ENCODE data around the gene GFER.

The GFER gene

GRCh38 chr16:1964506-1965395 lies 19.2 kb upstream of the GFER start, which contains the start of gene RPS2:
Gene RPS2, minus strand, starts transcription at chr16:1964826. Its CDS starts 201 bp downstream, at chr16:1964625.
- Histone ChIP-seq H3K9me3 (ENCODE audit: control insufficient read depth in 1 of 2, low read length in 2 of 2) (no peaks in the 10 kb centered on the region), H3K4me1 (ENCODE audit: control insufficient read depth in 1 of 2, insufficient read depth in 2 of 2, low read length in 2 of 2) (peaks cover 24 to 38% of the 10 kb centered on the region in 2 donors), H3K27me3 (ENCODE audit: control insufficient read depth in 1 of 2, insufficient read depth in 2 of 2, low read length in 2 of 2) (no peaks in the 10 kb centered on the region), H3K36me3 (ENCODE audit: control insufficient read depth in 1 of 2, insufficient read depth in 2 of 2, low read length in 2 of 2) (peaks cover 8 to 26% of the 10 kb centered on the region in 2 donors), H3K27ac (ENCODE audit: low read depth, low read length) (peak within 1 kb of the TSS; percentile 95), H3K9ac (ENCODE audit: low read depth in 1 of 2, low read length in 2 of 2) (peak within 1 kb of the TSS; percentile 88 to 94), H3K4me3 (ENCODE audit: low read depth in 1 of 2, low read length in 2 of 2) (peak within 1 kb of the TSS; percentile 87 to 94)

- H3K36me3 ChIP-seq (ENCODE audit: control insufficient read depth in 1 of 2, insufficient read depth in 2 of 2, low read length in 2 of 2): peaks cover 8 to 26% of the 10 kb centered on the region in 2 donors
- H3K9me3 ChIP-seq (ENCODE audit: control insufficient read depth in 1 of 2, low read length in 2 of 2): no peaks in the 10 kb centered on the region
- peaks cover 21 to 34% of the 10 kb centered on the region in 2 donors for H3K4me1 ChIP-seq (ENCODE audit: control insufficient read depth in 1 of 2, insufficient read depth in 2 of 2, low read length in 2 of 2)
- peak overlapping the region; percentile 88 to 94 for H3K9ac ChIP-seq (ENCODE audit: low read depth in 1 of 2, low read length in 2 of 2)
- peak overlapping the region; percentile 87 to 94 for H3K4me3 ChIP-seq (ENCODE audit: low read depth in 1 of 2, low read length in 2 of 2)
- no peaks in the 10 kb centered on the region for H3K27me3 ChIP-seq (ENCODE audit: control insufficient read depth in 1 of 2, insufficient read depth in 2 of 2, low read length in 2 of 2)
- peak overlapping the region; percentile 95 for H3K27ac ChIP-seq (ENCODE audit: low read depth, low read length)
Measured at GRCh38 chr16:1965396-1966001, 18.5 kb upstream of the GFER start.

- H3K9ac ChIP-seq (ENCODE audit: low read depth in 1 of 2, low read length in 2 of 2): peak within 1 kb of the TSS; percentile 88 to 94
- H3K9me3 ChIP-seq (ENCODE audit: control insufficient read depth in 1 of 2, low read length in 2 of 2): no peaks in the 10 kb centered on the region
- H3K4me1 ChIP-seq (ENCODE audit: control insufficient read depth in 1 of 2, insufficient read depth in 2 of 2, low read length in 2 of 2): peaks cover 13 to 32% of the 10 kb centered on the region in 2 donors
- H3K4me3 ChIP-seq (ENCODE audit: low read depth in 1 of 2, low read length in 2 of 2): peak within 1 kb of the TSS; percentile 87 to 94
- no peaks in the 10 kb centered on the region for H3K27me3 ChIP-seq (ENCODE audit: control insufficient read depth in 1 of 2, insufficient read depth in 2 of 2, low read length in 2 of 2)
- peaks cover 5 to 20% of the 10 kb centered on the region in 2 donors for H3K36me3 ChIP-seq (ENCODE audit: control insufficient read depth in 1 of 2, insufficient read depth in 2 of 2, low read length in 2 of 2)
- no peak within 1 kb of the TSS for H3K27ac ChIP-seq (ENCODE audit: low read depth, low read length)
Measured at GRCh38 chr16:1966460-1966859, 17.5 kb upstream of the GFER start, which contains the start of gene RNF151. Gene RNF151, plus strand, starts transcription at chr16:1966856. Its CDS starts 26 bp downstream, at chr16:1966882.

GRCh38 chr16:1968146-1968953 lies 15.6 kb upstream of the GFER start:
- H3K27ac ChIP-seq (ENCODE audit: low read depth, low read length): no peak overlapping the region
- no peaks in the 10 kb centered on the region for H3K9me3 ChIP-seq (ENCODE audit: control insufficient read depth in 1 of 2, low read length in 2 of 2)
- H3K9ac ChIP-seq (ENCODE audit: low read depth in 1 of 2, low read length in 2 of 2): no peak overlapping the region
- H3K4me1 ChIP-seq (ENCODE audit: control insufficient read depth in 1 of 2, insufficient read depth in 2 of 2, low read length in 2 of 2): peaks cover 15 to 33% of the 10 kb centered on the region in 2 donors
- no peaks in the 10 kb centered on the region for H3K27me3 ChIP-seq (ENCODE audit: control insufficient read depth in 1 of 2, insufficient read depth in 2 of 2, low read length in 2 of 2)
- peaks cover 0 to 5% of the 10 kb centered on the region in 2 donors for H3K36me3 ChIP-seq (ENCODE audit: control insufficient read depth in 1 of 2, insufficient read depth in 2 of 2, low read length in 2 of 2)
- no peak overlapping the region for H3K4me3 ChIP-seq (ENCODE audit: low read depth in 1 of 2, low read length in 2 of 2)

GRCh38 chr16:1971796-1972489 lies 12.1 kb upstream of the GFER start, which contains the start of gene TBL3:
Gene TBL3, plus strand, starts transcription at chr16:1972053. Its CDS starts 112 bp downstream, at chr16:1972165.
- Histone ChIP-seq H3K36me3 (ENCODE audit: control insufficient read depth in 1 of 2, insufficient read depth in 2 of 2, low read length in 2 of 2) (peaks cover 13 to 29% of the 10 kb centered on the region in 2 donors), H3K4me3 (ENCODE audit: low read depth in 1 of 2, low read length in 2 of 2) (peak within 1 kb of the TSS; percentile 89 to 90), H3K27me3 (ENCODE audit: control insufficient read depth in 1 of 2, insufficient read depth in 2 of 2, low read length in 2 of 2) (peaks cover 0 to 3% of the 10 kb centered on the region in 2 donors), H3K9me3 (ENCODE audit: control insufficient read depth in 1 of 2, low read length in 2 of 2) (no peaks in the 10 kb centered on the region), H3K27ac (ENCODE audit: low read depth, low read length) (peak within 1 kb of the TSS; percentile 96), H3K9ac (ENCODE audit: low read depth in 1 of 2, low read length in 2 of 2) (peak within 1 kb of the TSS; percentile 92 to 96), H3K4me1 (ENCODE audit: control insufficient read depth in 1 of 2, insufficient read depth in 2 of 2, low read length in 2 of 2) (peaks cover 4 to 15% of the 10 kb centered on the region in 2 donors)

GRCh38 chr16:1972490-1972877 lies 11.5 kb upstream of the GFER start:
- Histone ChIP-seq H3K4me1 (ENCODE audit: control insufficient read depth in 1 of 2, insufficient read depth in 2 of 2, low read length in 2 of 2) (peaks cover 4 to 15% of the 10 kb centered on the region in 2 donors), H3K9me3 (ENCODE audit: control insufficient read depth in 1 of 2, low read length in 2 of 2) (no peaks in the 10 kb centered on the region), H3K27ac (ENCODE audit: low read depth, low read length) (no peak overlapping the region), H3K4me3 (ENCODE audit: low read depth in 1 of 2, low read length in 2 of 2) (peak overlapping the region; percentile 89 to 90), H3K27me3 (ENCODE audit: control insufficient read depth in 1 of 2, insufficient read depth in 2 of 2, low read length in 2 of 2) (peaks cover 0 to 3% of the 10 kb centered on the region in 2 donors), H3K9ac (ENCODE audit: low read depth in 1 of 2, low read length in 2 of 2) (peak overlapping the region; percentile 80 to 92), H3K36me3 (ENCODE audit: control insufficient read depth in 1 of 2, insufficient read depth in 2 of 2, low read length in 2 of 2) (peaks cover 15 to 34% of the 10 kb centered on the region in 2 donors)

- Histone ChIP-seq H3K36me3 (ENCODE audit: control insufficient read depth in 1 of 2, insufficient read depth in 2 of 2, low read length in 2 of 2) (peaks cover 15 to 45% of the 10 kb centered on the region in 2 donors), H3K4me1 (ENCODE audit: control insufficient read depth in 1 of 2, insufficient read depth in 2 of 2, low read length in 2 of 2) (peaks cover 4 to 20% of the 10 kb centered on the region in 2 donors)
Measured at GRCh38 chr16:1973461-1974156, 10.4 kb upstream of the GFER start.

GRCh38 chr16:1974157-1975070 lies 9.6 kb upstream of the GFER start:
- Histone ChIP-seq H3K9ac (ENCODE audit: low read depth in 1 of 2, low read length in 2 of 2) (no peak overlapping the region), H3K9me3 (ENCODE audit: control insufficient read depth in 1 of 2, low read length in 2 of 2) (no peaks in the 10 kb centered on the region), H3K27ac (ENCODE audit: low read depth, low read length) (no peak overlapping the region), H3K4me1 (ENCODE audit: control insufficient read depth in 1 of 2, insufficient read depth in 2 of 2, low read length in 2 of 2) (peaks cover 4 to 24% of the 10 kb centered on the region in 2 donors), H3K36me3 (ENCODE audit: control insufficient read depth in 1 of 2, insufficient read depth in 2 of 2, low read length in 2 of 2) (peaks cover 15 to 46% of the 10 kb centered on the region in 2 donors), H3K27me3 (ENCODE audit: control insufficient read depth in 1 of 2, insufficient read depth in 2 of 2, low read length in 2 of 2) (peaks cover 0 to 3% of the 10 kb centered on the region in 2 donors), H3K4me3 (ENCODE audit: low read depth in 1 of 2, low read length in 2 of 2) (no peak overlapping the region)

More at GRCh38 chr16:1973461-1974156, 10.4 kb upstream of the GFER start:
- Histone ChIP-seq H3K27ac (ENCODE audit: low read depth, low read length) (no peak overlapping the region), H3K4me3 (ENCODE audit: low read depth in 1 of 2, low read length in 2 of 2) (no peak overlapping the region), H3K9me3 (ENCODE audit: control insufficient read depth in 1 of 2, low read length in 2 of 2) (no peaks in the 10 kb centered on the region), H3K27me3 (ENCODE audit: control insufficient read depth in 1 of 2, insufficient read depth in 2 of 2, low read length in 2 of 2) (peaks cover 0 to 3% of the 10 kb centered on the region in 2 donors), H3K9ac (ENCODE audit: low read depth in 1 of 2, low read length in 2 of 2) (no peak overlapping the region)

Data from duodenal mucosa (tissue), 2 donors.